Colonic mucosa (tissue), 4 donors: ENCODE results near the gene TBCE. TPM values are rescaled to one million over a fixed set of nuclear protein-coding genes. Genes with fewer than 3 reads are reported as not detected.
"Not testable (repeated sequence)": the region's sequence is repeated elsewhere in the genome, so short reads cannot be mapped to it uniquely, and the experiment has no call there.

Experiments
- DNase-seq: peaks from one replicate; pipeline ENCODE4 v3.0.0-alpha.2; 2020
- H3K27ac ChIP-seq: fragments of 200-600 bp; one replicate; pipeline ENCODE4 v1.8.0; 2021
- H3K27me3 ChIP-seq: fragments of 200-600 bp; one replicate; pipeline ENCODE4 v1.8.0; 2021
- H3K36me3 ChIP-seq: fragments of 200-600 bp; one replicate; pipeline ENCODE4 v1.8.0; 2021
- H3K4me1 ChIP-seq: fragments of 200-600 bp; one replicate; pipeline ENCODE4 v1.8.0; 2021; ENCODE audit warnings: mild to moderate bottlenecking
- H3K4me3 ChIP-seq: fragments of 200-600 bp; one replicate; pipeline ENCODE4 v1.8.0; 2021
- H3K9ac ChIP-seq, 2 donors: one replicate each; pipeline ENCODE4 v1.7.0; 2013; ENCODE audit warnings: control low read depth in 2 of 2, low read depth in 2 of 2, low read length in 2 of 2
- H3K9me3 ChIP-seq: fragments of 200-600 bp; one replicate; pipeline ENCODE4 v1.8.0; 2021
- intact Hi-C: fragments of 100-400 bp; cut with DNase I; formaldehyde crosslinking; loops from one replicate; pipeline ENCODE4 v1.14.1; 2022
- total RNA-seq, 2 donors: library from RNA; stranded (reverse); fragmentation: NEBNext Ultra II Directional in 1 of 2; extraction: Animal tissue kit (Norgen Biotek cat#: 25700) in 1 of 2; gene quantifications; one replicate each; pipeline ENCODE4 v1.2.1, GENCODE V29; 2021
- TF ChIP-seq, protein P1 (sequence below): fragments of 200-600 bp; IDR thresholded peaks from one replicate; pipeline ENCODE4 v1.8.0; 2022; ENCODE audit warnings: antibody characterized with exemption, mild to moderate bottlenecking
- donor health status: healthy.
- donor health status: DM: no; HTN: no; CAD: no.
- donor health status: DM: no; HTN: no; CAD: no.

The TBCE gene
- total RNA-seq, 2 donors from 2014 or later, result 12.6 to 22.7 TPM

DNA sequence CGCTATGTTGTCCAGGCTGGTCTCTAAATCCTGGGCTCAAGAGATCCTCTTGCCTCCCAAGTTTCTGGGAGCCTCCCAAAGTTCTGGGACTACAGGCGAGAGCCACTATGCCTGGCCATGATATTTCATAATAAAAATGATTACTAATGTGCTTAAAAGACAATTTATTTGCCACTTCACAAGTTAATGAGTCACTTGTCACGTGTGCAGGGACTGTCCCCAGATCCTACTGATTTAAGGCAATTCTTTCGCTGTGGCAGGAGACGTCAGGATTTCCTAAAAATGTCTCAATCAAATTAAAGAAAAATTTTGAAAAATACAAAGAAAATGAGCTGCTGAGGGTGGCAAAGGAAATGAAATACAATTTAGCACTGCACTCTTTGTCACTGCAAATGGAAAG lies 93.5 kb downstream of the TBCE start:
- H3K36me3 ChIP-seq, result no peaks in the 10 kb centered on the region
- H3K4me3 ChIP-seq, result no peak overlapping the region
- DNase-seq, result no peak
- no peaks in the 10 kb centered on the region for H3K27me3 ChIP-seq
- intact Hi-C loops, result no loop called here
- H3K27ac ChIP-seq, result no peak overlapping the region
- H3K9me3 ChIP-seq, result no peaks in the 10 kb centered on the region
- H3K4me1 ChIP-seq, result no peaks in the 10 kb centered on the region
- no peak overlapping the region for H3K9ac ChIP-seq
- TF ChIP-seq, protein P1, sequence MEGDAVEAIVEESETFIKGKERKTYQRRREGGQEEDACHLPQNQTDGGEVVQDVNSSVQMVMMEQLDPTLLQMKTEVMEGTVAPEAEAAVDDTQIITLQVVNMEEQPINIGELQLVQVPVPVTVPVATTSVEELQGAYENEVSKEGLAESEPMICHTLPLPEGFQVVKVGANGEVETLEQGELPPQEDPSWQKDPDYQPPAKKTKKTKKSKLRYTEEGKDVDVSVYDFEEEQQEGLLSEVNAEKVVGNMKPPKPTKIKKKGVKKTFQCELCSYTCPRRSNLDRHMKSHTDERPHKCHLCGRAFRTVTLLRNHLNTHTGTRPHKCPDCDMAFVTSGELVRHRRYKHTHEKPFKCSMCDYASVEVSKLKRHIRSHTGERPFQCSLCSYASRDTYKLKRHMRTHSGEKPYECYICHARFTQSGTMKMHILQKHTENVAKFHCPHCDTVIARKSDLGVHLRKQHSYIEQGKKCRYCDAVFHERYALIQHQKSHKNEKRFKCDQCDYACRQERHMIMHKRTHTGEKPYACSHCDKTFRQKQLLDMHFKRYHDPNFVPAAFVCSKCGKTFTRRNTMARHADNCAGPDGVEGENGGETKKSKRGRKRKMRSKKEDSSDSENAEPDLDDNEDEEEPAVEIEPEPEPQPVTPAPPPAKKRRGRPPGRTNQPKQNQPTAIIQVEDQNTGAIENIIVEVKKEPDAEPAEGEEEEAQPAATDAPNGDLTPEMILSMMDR, result no peak

DNA sequence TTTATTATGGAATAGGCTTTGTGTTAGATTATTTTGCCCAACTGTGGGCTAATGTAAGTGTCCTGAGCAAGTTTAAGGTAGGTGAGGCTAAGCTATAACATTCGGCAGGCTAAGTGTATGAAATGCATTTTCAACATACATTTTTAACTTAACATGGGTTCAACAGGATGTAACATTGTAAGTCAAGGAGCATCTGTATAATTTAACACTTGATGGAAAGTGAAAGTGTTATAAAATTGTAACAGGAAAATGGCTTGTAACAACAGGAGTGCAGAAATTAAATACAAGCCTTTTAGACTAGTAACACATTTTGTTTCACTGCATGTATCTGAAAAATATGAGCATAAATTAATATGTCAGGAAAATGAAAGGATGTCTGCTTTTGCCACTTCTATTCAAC lies 94.7 kb downstream of the TBCE start:
- intact Hi-C loops, result no loop called here
- H3K9ac ChIP-seq, result no peak overlapping the region

DNA sequence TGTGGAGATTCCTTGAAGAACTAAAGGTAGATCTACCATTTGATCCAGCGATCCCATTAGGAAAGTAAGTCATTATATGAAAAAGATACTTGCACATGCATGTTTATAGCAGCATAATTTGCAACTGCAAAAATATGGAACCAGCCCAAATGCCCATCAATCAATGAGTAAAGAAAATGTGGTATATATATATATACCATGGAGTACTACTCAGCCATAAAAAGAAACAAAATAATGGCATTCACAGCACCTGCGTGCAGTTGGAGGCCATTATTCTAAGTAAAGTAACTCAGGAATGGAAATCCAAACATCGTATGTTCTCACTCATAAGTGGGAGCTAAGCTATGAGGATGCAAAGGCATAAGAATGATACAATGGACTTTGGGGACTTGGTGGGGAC lies 95.6 kb downstream of the TBCE start:
- H3K36me3 ChIP-seq, H3K9ac ChIP-seq, DNase-seq, H3K27me3 ChIP-seq, intact Hi-C loops, H3K4me1 ChIP-seq, H3K9me3 ChIP-seq, H3K4me3 ChIP-seq, H3K27ac ChIP-seq: not testable (repeated sequence)

More for the DNA sequence above, 94.7 kb downstream of the TBCE start:
- Histone ChIP-seq H3K4me3 (no peak overlapping the region), H3K36me3 (no peaks in the 10 kb centered on the region), H3K4me1 (no peaks in the 10 kb centered on the region), H3K27me3 (no peaks in the 10 kb centered on the region), H3K27ac (no peak overlapping the region), H3K9me3 (no peaks in the 10 kb centered on the region)
- DNase-seq, result no peak
- TF ChIP-seq, protein P1, result no peak

DNA sequence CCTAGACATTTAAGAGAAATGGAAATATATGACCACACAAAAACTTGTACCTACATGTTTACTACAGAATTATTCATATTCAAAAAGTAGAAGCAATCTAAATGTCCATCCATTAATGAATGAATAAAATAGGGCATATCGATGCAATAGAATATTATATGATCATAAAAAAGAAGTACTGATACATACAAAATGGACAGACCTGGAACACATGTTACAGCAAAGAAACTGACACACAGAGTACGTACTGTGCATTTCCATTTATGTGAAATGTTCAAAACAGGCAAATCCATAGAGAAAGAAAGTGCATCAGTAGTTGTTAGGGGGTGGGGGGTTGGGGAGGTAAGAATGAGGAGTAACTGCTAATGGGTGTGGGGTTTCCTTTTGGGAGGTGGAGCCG lies 97.8 kb downstream of the TBCE start:
- no peaks in the 10 kb centered on the region for H3K4me1 ChIP-seq
- TF ChIP-seq, protein P1, result no peak
- no peak overlapping the region for H3K27ac ChIP-seq
- no peaks in the 10 kb centered on the region for H3K9me3 ChIP-seq
- no peak overlapping the region for H3K4me3 ChIP-seq
- H3K9ac ChIP-seq, result no peak overlapping the region
- DNase-seq, result no peak
- H3K36me3 ChIP-seq, result no peaks in the 10 kb centered on the region
- intact Hi-C loops, result no loop called here
- no peaks in the 10 kb centered on the region for H3K27me3 ChIP-seq

DNA sequence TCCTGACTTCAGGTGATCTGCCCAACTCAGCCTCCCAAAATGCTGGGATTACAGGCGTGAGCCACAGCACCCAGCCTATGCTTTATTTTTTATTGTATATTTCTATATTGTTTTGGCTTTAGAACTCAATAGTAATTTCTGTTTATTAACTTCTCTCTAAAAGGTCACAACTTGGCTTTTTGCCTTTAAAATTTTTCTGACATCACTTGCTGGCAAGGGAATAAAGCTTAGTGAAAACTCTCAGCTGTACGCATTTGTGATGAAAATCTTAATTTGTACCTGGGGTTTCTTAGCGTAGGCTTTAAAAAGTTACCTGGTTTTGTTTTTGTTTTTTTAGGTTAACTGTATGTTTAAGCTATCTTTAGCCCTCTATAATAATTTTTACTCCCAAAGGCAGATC lies 100.8 kb downstream of the TBCE start:
- Histone ChIP-seq H3K4me3 (no peak overlapping the region), H3K9ac (no peak overlapping the region), H3K27ac (no peak overlapping the region), H3K27me3 (no peaks in the 10 kb centered on the region), H3K36me3 (no peaks in the 10 kb centered on the region), H3K9me3 (no peaks in the 10 kb centered on the region), H3K4me1 (no peaks in the 10 kb centered on the region)
- intact Hi-C loops, result no loop called here
- DNase-seq, result no peak
- TF ChIP-seq, protein P1, result no peak

DNA sequence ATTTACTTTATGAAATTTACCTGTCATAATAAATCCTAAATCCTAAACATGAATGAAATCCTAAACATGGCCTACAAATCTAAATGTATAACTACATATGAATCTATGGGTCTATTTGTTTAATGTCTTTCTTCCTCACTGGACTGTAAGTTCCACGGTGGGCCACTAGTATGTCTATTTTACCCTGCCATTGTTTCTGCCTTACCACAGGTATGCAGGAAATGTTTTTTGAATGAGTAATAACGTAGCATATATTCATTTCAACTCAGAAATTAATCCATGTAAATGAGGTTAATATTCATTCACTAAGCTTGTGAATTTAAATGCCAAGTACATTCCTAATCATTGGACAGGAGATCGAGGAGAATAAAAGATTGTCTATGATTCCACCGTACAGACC lies 101.7 kb downstream of the TBCE start:
- no peaks in the 10 kb centered on the region for H3K27me3 ChIP-seq
- TF ChIP-seq, protein P1, result no peak
- no peaks in the 10 kb centered on the region for H3K36me3 ChIP-seq
- no peaks in the 10 kb centered on the region for H3K9me3 ChIP-seq
- no peaks in the 10 kb centered on the region for H3K4me1 ChIP-seq
- no peak overlapping the region for H3K4me3 ChIP-seq
- intact Hi-C loops, result no loop called here
- no peak overlapping the region for H3K9ac ChIP-seq
- no peak overlapping the region for H3K27ac ChIP-seq
- DNase-seq, result no peak

DNA sequence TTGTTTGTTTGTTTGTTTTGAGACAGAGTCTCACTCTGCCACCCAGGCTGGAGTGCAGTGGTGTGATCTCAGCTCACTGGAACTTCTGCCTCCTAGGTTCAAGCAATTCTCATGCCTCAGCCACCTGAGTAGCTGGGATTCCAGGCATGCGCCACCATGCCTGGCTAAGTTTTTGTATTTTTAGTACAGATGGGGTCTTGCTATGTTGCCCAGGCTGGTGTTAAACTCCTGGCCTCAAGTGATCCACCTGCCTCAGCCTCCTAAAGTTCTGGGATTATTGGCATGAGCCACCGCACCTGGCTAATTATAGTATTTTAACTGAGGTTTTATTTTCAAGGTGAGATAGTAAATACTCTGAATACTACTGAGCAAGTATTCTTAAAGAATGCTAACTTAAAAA lies 102.7 kb downstream of the TBCE start:
- H3K9me3 ChIP-seq, H3K4me3 ChIP-seq, intact Hi-C loops, H3K4me1 ChIP-seq, H3K9ac ChIP-seq, H3K36me3 ChIP-seq, H3K27me3 ChIP-seq, H3K27ac ChIP-seq, DNase-seq: not testable (repeated sequence)
